K562 (cell line): ENCODE data around the gene ETV7. TPM values are rescaled to one million over a fixed set of nuclear protein-coding genes. Genes with fewer than 3 reads are reported as not detected.

Source experiments
- AFF1 ChIP-seq, 2 experiments: fragments of 450-650 bp; IDR thresholded peaks; 2 replicates each; pipeline ENCODE4 v1.6.1; 2018; ENCODE audit warnings: mild to moderate bottlenecking in 2 of 2, low read depth in 1 of 2; ENCODE audit not compliant: partially characterized antibody in 2 of 2
- ESRRA ChIP-seq: fragments of 450-650 bp; IDR thresholded peaks from 2 replicates; pipeline ENCODE4 v1.6.1; 2014; ENCODE audit warnings: low read depth, mild to moderate bottlenecking, moderate library complexity, borderline replicate concordance
- GATA2 ChIP-seq: sonication (generic); formaldehyde crosslinking; IDR thresholded peaks from 2 replicates; pipeline ENCODE4 v1.4.0; 2020; ENCODE audit warnings: mild to moderate bottlenecking, missing genetic modification reagents
- MIER1 ChIP-seq: fragments of 450-650 bp; IDR thresholded peaks from 2 replicates; pipeline ENCODE4 v1.6.1; 2016; ENCODE audit warnings: antibody characterized with exemption, mild to moderate bottlenecking, low read depth
- NR4A1 ChIP-seq, 2 experiments: fragments of 250-450 bp in 1 of 2; fragments of 450-650 bp in 1 of 2; sonication (Bioruptor Pico) in 1 of 2; IDR thresholded peaks; 2 replicates each; pipeline versions ENCODE4 v1.4.0 to v1.6.1; 2016 to 2020; ENCODE audit warnings: mild to moderate bottlenecking in 2 of 2, missing compliant biosample characterization in 1 of 2, missing genetic modification characterization in 1 of 2, moderate library complexity in 1 of 2
- POLR2A ChIP-seq: fragments of 450-650 bp; conservative IDR thresholded peaks from 2 replicates; pipeline ENCODE4 v1.6.1; 2016
- SMARCA4 ChIP-seq: fragments of 450-650 bp; IDR thresholded peaks from 2 replicates; pipeline ENCODE4 v1.6.1; 2016
- ZBTB17 ChIP-seq: fragments of 450-650 bp; formaldehyde crosslinking; IDR thresholded peaks from 2 replicates; pipeline ENCODE4 v1.4.0; 2020; ENCODE audit warnings: mild to moderate bottlenecking
- ZNF165 ChIP-seq: fragments of 250-450 bp; sonication (Bioruptor Pico); IDR thresholded peaks from 2 replicates; pipeline ENCODE4 v1.4.0; 2020; ENCODE audit warnings: borderline replicate concordance
- ZNF318 ChIP-seq, 2 experiments: fragments of 450-650 bp; IDR thresholded peaks; 2 replicates each; pipeline ENCODE4 v1.6.1; 2016; ENCODE audit warnings: mild to moderate bottlenecking in 2 of 2, borderline replicate concordance in 1 of 2, low read depth in 1 of 2, moderate library complexity in 1 of 2
- ZNF57 ChIP-seq: fragments of 450-650 bp; formaldehyde crosslinking; IDR thresholded peaks from 2 replicates; pipeline ENCODE4 v1.4.0; 2020; ENCODE audit warnings: mild to moderate bottlenecking, moderate library complexity
- polyA plus RNA-seq, 8 experiments: library from polyadenylated mRNA; depleted of rRNA in 4 of 8; stranded (reverse) in 5 of 8; unstranded in 3 of 8; fragments of >200 nt; fragmentation: Nextera tagmentation in 2 of 8; fragmentation: Illumina TruSeq in 1 of 8; extraction: Ambion mirVana in 2 of 8; extraction: Trizol in 1 of 8; gene quantifications; 2 replicates each; pipeline versions ENCODE4 v1.2.1 to v1.2.3, GENCODE V29; 2011 to 2014; ENCODE audit warnings: inconsistent platforms in 1 of 8, missing spikeins in 1 of 8
- total RNA-seq, 7 experiments: library from RNA; depleted of rRNA in 6 of 7; stranded (reverse); fragments of >200 nt in 6 of 7; fragmentation: Illumina TruSeq in 2 of 7; extraction: Trizol in 2 of 7; gene quantifications; 2 replicates each; pipeline versions ENCODE4 v1.2.1 to v1.2.3, GENCODE V29; 2011 to 2021; ENCODE audit warnings: low replicate concordance in 1 of 7

The ETV7 gene
- total and polyA plus RNA-seq, 9 of the 15 experiments (the other 6 are each of a cell fraction or from before 2014, with no cell fraction given), result 0.07 to 0.22 (median 0.14) TPM; not detected in 3

- TF ChIP-seq ZNF318 (IDR thresholded peaks at IDR 0.05; ENCODE audit: borderline replicate concordance in 1 of 2, low read depth in 1 of 2), result no peak
- no peak for TF ChIP-seq ZNF57 (CRISPR knock-in tag)
- TF ChIP-seq ZNF165 (CRISPR knock-in tag), result no peak
- TF ChIP-seq POLR2A, result no peak
- peak; percentile 45 to 59 for TF ChIP-seq AFF1 (IDR thresholded peaks at IDR 0.05; ENCODE audit: low read depth in 1 of 2, partially characterized antibody in 2 of 2)
- 0 out of 2 replicates have a peak, but pooled peaks have one; percentile 32 for TF ChIP-seq ZBTB17 (CRISPR knock-in tag)
- TF ChIP-seq ESRRA, result peak; percentile 58; the same call in 1 of the 2 replicates
- TF ChIP-seq NR4A1 (CRISPR knock-in tag; IDR thresholded peaks at IDR 0.05), result no peak
- TF ChIP-seq NR4A1 (tag; IDR thresholded peaks at IDR 0.05), result peak; percentile 65; the same call in 1 of the 2 replicates
- TF ChIP-seq SMARCA4, result no peak
- TF ChIP-seq MIER1, result no peak
- no peak for TF ChIP-seq GATA2 (CRISPR knock-in tag)
These were observed 46.6 kb downstream of the ETV7 start (continued) for GRCh38 chr6:36340618-36341454.
